PC-9 (cell line): Measurements from ENCODE around the gene ACSS3. TPM values are rescaled to one million over a fixed set of nuclear protein-coding genes. Genes with fewer than 3 reads are reported as not detected.
A peak's percentile ranks its signal among the peaks of the same experiment; 100 is the strongest.

Experiments
- BruUV-seq: library from RNA; stranded (reverse); fragments of 400-500 nt; replicated peaks from 2 replicates; lab custom pipeline; 2021; lab: Mats Ljungman, UMichigan
- CTCF ChIA-PET: fragments of 300-600 bp; sonication (Branson Sonifier 250); formaldehyde crosslinking; loops from one replicate; lab custom pipeline; 2022; ENCODE audit warnings: antibody characterized with exemption; lab: Charles Lee
- POLR2A ChIA-PET: fragments of 300-600 bp; sonication (Branson Sonifier 250); formaldehyde crosslinking; loops from one replicate; lab custom pipeline; 2022; ENCODE audit warnings: antibody characterized with exemption; ENCODE audit not compliant: unreplicated experiment; lab: Charles Lee
- DNase-seq, 2 experiments: peaks; one replicate each; pipeline versions ENCODE4 v3.0.0 to v3.0.0-alpha.2; 2015 to 2022; ENCODE audit warnings: mixed read lengths in 1 of 2
- H2AFZ ChIP-seq: fragments of 200-600 bp; sonication (generic); 2 replicates; pipeline ENCODE4 v1.8.1; 2017; ENCODE audit warnings: antibody characterized with exemption
- H3F3A ChIP-seq: fragments of 200-600 bp; sonication (generic); 2 replicates; pipeline ENCODE4 v1.8.1; 2017; ENCODE audit warnings: antibody characterized with exemption, mild to moderate bottlenecking, low read depth; ENCODE audit not compliant: insufficient read depth
- H3K27ac ChIP-seq: fragments of 200-600 bp; sonication (generic); 2 replicates; pipeline ENCODE4 v1.6.1; 2016; ENCODE audit warnings: mixed run types
- H3K27me3 ChIP-seq: fragments of 200-600 bp; sonication (generic); 2 replicates; pipeline ENCODE4 v1.6.1; 2016; ENCODE audit warnings: low read depth, mixed run types; ENCODE audit not compliant: insufficient read depth
- H3K36me3 ChIP-seq: fragments of 200-600 bp; sonication (generic); 2 replicates; pipeline ENCODE4 v1.6.1; 2016; ENCODE audit warnings: low read depth, mixed run types
- H3K4me1 ChIP-seq: fragments of 200-600 bp; sonication (generic); replicated peaks from 2 replicates; pipeline ENCODE4 v1.6.1; 2016; ENCODE audit warnings: mixed run types; ENCODE audit not compliant: insufficient read depth
- H3K4me2 ChIP-seq: fragments of 200-600 bp; sonication (generic); 2 replicates; pipeline ENCODE4 v1.6.1; 2017; ENCODE audit warnings: mixed run types
- H3K4me3 ChIP-seq: fragments of 200-600 bp; sonication (generic); 2 replicates; pipeline ENCODE4 v1.6.1; 2016; ENCODE audit warnings: mixed run types
- H3K79me2 ChIP-seq: fragments of 200-600 bp; sonication (generic); 2 replicates; pipeline ENCODE4 v1.6.1; 2017; ENCODE audit warnings: low read depth, mixed run types
- H3K9me2 ChIP-seq: fragments of 200-600 bp; sonication (generic); 2 replicates; pipeline ENCODE4 v1.8.1; 2017; ENCODE audit warnings: mild to moderate bottlenecking; ENCODE audit not compliant: insufficient read depth
- H3K9me3 ChIP-seq: fragments of 200-600 bp; sonication (generic); 2 replicates; pipeline ENCODE4 v1.8.1; 2016; ENCODE audit warnings: low read depth; ENCODE audit not compliant: insufficient read depth
- H4K20me1 ChIP-seq: fragments of 200-600 bp; sonication (generic); 2 replicates; pipeline ENCODE4 v1.8.1; 2017; ENCODE audit not compliant: insufficient read depth
- CTCF ChIP-seq: fragments of 200-600 bp; sonication (generic); conservative IDR thresholded peaks from 2 replicates; pipeline ENCODE4 v1.6.1; 2017; ENCODE audit warnings: mixed run types, antibody characterized with exemption, mild to moderate bottlenecking, moderate library complexity
- EZH2 ChIP-seq: fragments of 200-600 bp; sonication (generic); IDR thresholded peaks from 2 replicates; pipeline ENCODE4 v1.8.0; 2017; ENCODE audit warnings: antibody characterized with exemption, low read depth
- intact Hi-C: fragments of 100-400 bp; cut with micrococcal nuclease; formaldehyde crosslinking; loops from one replicate; pipeline ENCODE4 v1.10.0; 2022; ENCODE audit not compliant: unreplicated experiment
- total RNA-seq: library from RNA; stranded (reverse); gene quantifications from 2 replicates; pipeline ENCODE4 v1.2.3, GENCODE V29; 2021

The ACSS3 gene
- total RNA-seq, 1 experiment from 2014 or later: 8.5 TPM

GRCh38 chr12:81079280-81080076 lies 1.6 kb downstream of the ACSS3 start:
- Histone ChIP-seq H3K4me1 (peaks cover 22% of the 10 kb centered on the region), H3F3A (no peaks in the 10 kb centered on the region), H3K4me3 (peak overlapping the region; percentile 87; the same call in 1 of the 2 replicates), H3K27me3 (no peaks in the 10 kb centered on the region), H3K9me2 (no peaks in the 10 kb centered on the region), H2AFZ (peak overlapping the region; percentile 92; the same call in 1 of the 2 replicates), H3K9me3 (no peaks in the 10 kb centered on the region), H3K36me3 (no peaks in the 10 kb centered on the region), H3K27ac (0 out of 2 replicates have a peak overlapping the region, but pooled peaks have one; percentile 17), H3K4me2 (peak overlapping the region; percentile 88), H3K79me2 (no peaks in the 10 kb centered on the region; the same call in 1 of the 2 replicates), H4K20me1 (no peaks in the 10 kb centered on the region)
- DNase-seq: no peak
- BruUV-seq: no TSS peak
- CTCF ChIA-PET: no interaction called here
- POLR2A ChIA-PET: no interaction called here
- intact Hi-C loops: no loop called here
- no peak for TF ChIP-seq CTCF
- TF ChIP-seq EZH2: no peak

GRCh38 chr12:81080431-81080983 lies 2.6 kb downstream of the ACSS3 start:
- Histone ChIP-seq H2AFZ (no peak overlapping the region), H3K4me3 (no peak overlapping the region), H3K9me3 (no peaks in the 10 kb centered on the region), H3K4me1 (peaks cover 26% of the 10 kb centered on the region), H3F3A (no peaks in the 10 kb centered on the region), H3K27ac (no peak overlapping the region), H3K79me2 (no peaks in the 10 kb centered on the region; the same call in 1 of the 2 replicates), H3K4me2 (peak overlapping the region; percentile 88), H3K36me3 (no peaks in the 10 kb centered on the region), H3K9me2 (no peaks in the 10 kb centered on the region), H3K27me3 (no peaks in the 10 kb centered on the region), H4K20me1 (no peaks in the 10 kb centered on the region)
- TF ChIP-seq CTCF: no peak
- TF ChIP-seq EZH2: no peak
- CTCF ChIA-PET: no interaction called here
- intact Hi-C loops: no loop called here
- POLR2A ChIA-PET: no interaction called here
- no TSS peak for BruUV-seq
- no peak for DNase-seq

GRCh38 chr12:81081726-81082125 lies 3.8 kb downstream of the ACSS3 start:
- BruUV-seq: no TSS peak
- no peaks in the 10 kb centered on the region; the same call in 1 of the 2 replicates for H3K79me2 ChIP-seq
- CTCF ChIA-PET: no interaction called here
- H3K36me3 ChIP-seq: no peaks in the 10 kb centered on the region
- no peak for DNase-seq
- no peaks in the 10 kb centered on the region for H3K9me2 ChIP-seq
- no peak overlapping the region for H3K4me3 ChIP-seq
- no peaks in the 10 kb centered on the region for H4K20me1 ChIP-seq
- H3K27ac ChIP-seq: no peak overlapping the region
- POLR2A ChIA-PET: no interaction called here
- peaks cover 25% of the 10 kb centered on the region for H3K4me1 ChIP-seq
- no peaks in the 10 kb centered on the region for H3F3A ChIP-seq
- TF ChIP-seq EZH2: no peak
- TF ChIP-seq CTCF: no peak
- H2AFZ ChIP-seq: no peak overlapping the region
- H3K9me3 ChIP-seq: no peaks in the 10 kb centered on the region
- intact Hi-C loops: no loop called here
- H3K4me2 ChIP-seq: no peak overlapping the region
- H3K27me3 ChIP-seq: no peaks in the 10 kb centered on the region
